ENCODE measurements around the gene SLC38A5.

The SLC38A5 gene

DNA sequence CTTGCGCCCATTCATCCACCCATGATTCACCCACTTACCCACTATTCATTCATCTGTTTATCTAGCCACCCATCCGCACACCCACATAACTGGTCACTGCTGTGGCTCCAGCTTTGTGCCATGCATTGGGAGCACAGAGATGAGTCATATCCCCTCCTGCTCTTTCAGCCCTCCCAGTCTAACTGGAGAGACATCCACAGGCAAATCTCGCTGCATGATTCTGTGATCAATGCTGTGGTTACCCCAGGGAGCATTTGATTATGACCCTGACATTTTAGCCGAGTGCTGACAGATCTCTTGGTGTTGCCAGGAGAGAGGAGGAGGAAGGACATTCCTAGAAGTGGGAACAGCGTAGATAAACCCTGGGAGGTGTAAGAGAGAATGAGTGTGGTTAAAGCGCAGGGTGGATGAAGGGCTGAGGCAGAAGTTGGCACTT is 28.3 kb upstream of the SLC38A5 start:
- DNase-seq (ENCODE audit: low read depth, low spot score), result no peak
- Histone ChIP-seq H3K9me3 (ENCODE audit: low read depth, low read length) (no peaks in the 10 kb centered on the region), H3K9ac (ENCODE audit: insufficient read length) (no peak overlapping the region), H3K36me3 (ENCODE audit: insufficient read depth, low read length) (no peaks in the 10 kb centered on the region), H3K27ac (no peak overlapping the region), H3K4me3 (no peak overlapping the region)
- TF ChIP-seq EZH2 (IDR thresholded peaks at IDR 0.05), result no peak

DNA sequence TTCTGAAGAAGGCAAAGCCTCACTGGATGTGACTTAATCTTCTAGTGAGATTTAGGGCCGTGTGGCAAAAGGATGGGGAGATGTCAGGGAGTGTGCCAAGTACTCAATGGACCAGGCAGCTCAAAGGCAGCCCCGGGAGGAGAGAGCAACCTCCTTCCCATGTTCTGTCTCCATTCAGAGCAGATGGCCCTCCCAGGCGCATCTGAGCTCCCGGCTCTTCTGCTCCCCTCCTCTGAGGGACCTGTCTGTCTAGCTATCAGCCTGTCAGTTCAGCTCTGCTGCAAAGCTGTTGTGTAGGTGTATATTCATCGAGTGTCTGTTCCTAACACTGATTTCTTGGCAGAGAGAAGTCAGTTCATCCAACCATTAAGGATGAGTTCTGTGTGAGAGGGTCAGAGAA is 27.8 kb upstream of the SLC38A5 start:
- H3K27ac ChIP-seq, result no peak overlapping the region
- no peak for DNase-seq (ENCODE audit: low read depth, low spot score)

DNA sequence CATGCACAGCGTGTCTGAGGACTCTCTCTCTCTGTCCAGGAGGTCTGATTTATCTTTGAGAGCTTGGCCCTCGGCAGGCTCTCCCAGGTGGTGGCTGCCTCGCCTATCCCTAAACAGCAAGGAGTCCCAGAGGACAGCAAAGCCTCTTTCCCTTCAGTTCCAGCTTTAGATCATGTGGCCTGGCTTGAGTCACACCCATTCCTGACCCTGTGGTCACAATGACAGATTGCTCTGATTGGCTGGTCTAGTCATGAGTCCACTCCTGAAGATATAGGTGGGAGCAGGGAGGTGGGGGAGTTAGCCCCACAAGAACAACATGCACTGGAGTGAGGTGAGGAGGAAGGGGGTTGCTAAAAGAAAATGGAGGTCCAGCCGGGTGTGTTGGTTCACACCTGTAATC is 26.6 kb upstream of the SLC38A5 start:
- Histone ChIP-seq H3K27ac (no peak overlapping the region), H3K9ac (ENCODE audit: insufficient read length) (no peak overlapping the region), H3K9me3 (ENCODE audit: low read depth, low read length) (no peaks in the 10 kb centered on the region), H3K4me3 (no peak overlapping the region), H3K36me3 (ENCODE audit: insufficient read depth, low read length) (no peaks in the 10 kb centered on the region)
- no peak for DNase-seq (ENCODE audit: low read depth, low spot score)
- no peak for TF ChIP-seq FOXP2 (optimal IDR thresholded peaks at IDR 0.05; ENCODE audit: control extremely low read depth, extremely low read length, insufficient read depth)
- no peak for TF ChIP-seq EZH2 (IDR thresholded peaks at IDR 0.05)
- TF ChIP-seq POLR2AphosphoS5 (IDR thresholded peaks at IDR 0.05; ENCODE audit: borderline replicate concordance, low read depth, low read length), result no peak

More for the DNA sequence above, 27.8 kb upstream of the SLC38A5 start:
- H3K9me3 ChIP-seq (ENCODE audit: low read depth, low read length), result no peaks in the 10 kb centered on the region
- no peaks in the 10 kb centered on the region for H3K36me3 ChIP-seq (ENCODE audit: insufficient read depth, low read length)
- H3K4me3 ChIP-seq, result no peak overlapping the region
- no peak overlapping the region for H3K9ac ChIP-seq (ENCODE audit: insufficient read length)
- TF ChIP-seq FOXP2 (optimal IDR thresholded peaks at IDR 0.05; ENCODE audit: control extremely low read depth, extremely low read length, insufficient read depth), result no peak

DNA sequence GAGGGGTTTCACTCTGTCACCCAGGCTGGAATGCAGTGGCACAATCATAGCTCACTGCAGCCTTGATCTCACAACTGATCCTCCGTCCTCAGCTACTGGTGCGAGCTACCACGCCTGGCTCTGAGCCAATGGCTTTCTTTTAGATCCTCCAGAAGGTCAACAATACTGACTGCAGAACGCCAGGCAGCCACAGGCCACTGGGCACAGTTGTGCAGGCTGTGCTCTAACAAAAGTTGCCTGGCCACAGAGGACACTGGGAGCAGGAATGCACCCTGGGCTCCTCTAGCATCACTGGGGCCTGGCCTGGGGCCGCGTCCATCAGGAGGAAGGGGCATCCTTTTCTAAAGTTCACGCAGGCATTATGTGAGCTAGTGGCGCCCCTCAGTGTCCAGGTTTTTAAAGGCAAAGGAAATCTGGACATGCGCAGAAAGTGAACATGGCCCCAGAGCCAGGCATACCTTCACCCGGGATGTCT is 23.9 kb upstream of the SLC38A5 start:
- TF ChIP-seq POLR2AphosphoS5 (IDR thresholded peaks at IDR 0.05; ENCODE audit: borderline replicate concordance, low read depth, low read length) (no peak), FOXP2 (optimal IDR thresholded peaks at IDR 0.05; ENCODE audit: control extremely low read depth, extremely low read length, insufficient read depth) (no peak), EZH2 (IDR thresholded peaks at IDR 0.05) (no peak)
- DNase-seq (ENCODE audit: low read depth, low spot score), result no peak

DNA sequence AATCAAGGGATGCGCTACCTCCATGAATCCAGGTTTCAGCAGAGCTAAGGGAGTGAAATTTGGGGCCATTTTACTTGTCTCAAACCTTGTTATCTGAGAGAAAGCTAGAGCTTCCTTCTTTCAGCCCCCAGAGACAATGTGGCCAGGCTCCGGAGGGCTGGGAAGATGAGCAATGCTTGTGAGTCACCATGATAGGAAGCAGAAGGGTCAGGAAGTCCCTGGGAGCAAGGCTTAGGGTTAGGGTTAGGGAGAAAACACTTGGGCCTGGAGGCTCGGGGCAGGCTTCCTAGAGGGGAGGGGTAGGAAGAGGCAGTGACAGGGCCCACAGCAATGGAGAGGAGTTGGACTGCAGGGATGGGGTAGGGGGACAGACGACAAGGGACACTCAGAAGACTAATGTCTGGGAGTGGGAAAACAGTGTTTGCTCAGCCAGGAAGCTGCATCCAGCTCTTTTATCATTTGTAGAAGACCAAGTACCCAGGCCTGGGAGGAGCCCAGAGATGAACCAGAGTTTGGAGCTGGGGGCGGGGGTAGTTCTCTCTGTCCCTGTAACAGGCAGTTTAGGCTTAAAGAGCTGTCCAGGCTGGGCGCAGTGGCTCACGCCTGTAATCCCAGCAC is 22.3 kb upstream of the SLC38A5 start:
- Histone ChIP-seq H3K9me3 (ENCODE audit: low read depth, low read length) (no peaks in the 10 kb centered on the region), H3K27ac (no peak overlapping the region)

More for the DNA sequence above, 23.9 kb upstream of the SLC38A5 start:
- Histone ChIP-seq H3K9ac (ENCODE audit: insufficient read length) (no peak overlapping the region), H3K4me3 (no peak overlapping the region), H3K9me3 (ENCODE audit: low read depth, low read length) (no peaks in the 10 kb centered on the region), H3K36me3 (ENCODE audit: insufficient read depth, low read length) (no peaks in the 10 kb centered on the region), H3K27ac (no peak overlapping the region)

DNA sequence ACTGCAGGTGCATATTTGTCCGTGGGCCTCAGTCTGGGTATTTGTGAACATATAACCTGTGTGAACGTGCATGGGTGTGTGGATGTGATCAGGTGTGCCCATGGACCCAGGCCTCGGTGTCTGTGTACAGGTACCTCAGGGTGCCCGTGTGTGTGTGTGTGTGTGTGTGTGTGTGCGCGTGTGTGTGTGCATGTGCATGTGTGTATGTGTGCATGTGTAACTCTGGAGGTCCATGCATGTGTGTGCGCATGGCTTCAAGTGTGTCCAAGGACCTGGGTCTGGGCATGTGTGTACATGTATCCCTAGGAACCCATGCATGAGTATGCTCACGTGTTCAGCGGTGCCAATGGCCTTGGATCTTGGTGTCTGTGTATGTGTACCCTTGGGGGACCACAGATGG is 21.7 kb upstream of the SLC38A5 start:
- H3K4me3 ChIP-seq, result no peak overlapping the region
- H3K27ac ChIP-seq, result no peak overlapping the region
- H3K9me3 ChIP-seq (ENCODE audit: low read depth, low read length), result no peaks in the 10 kb centered on the region
- DNase-seq (ENCODE audit: low read depth, low spot score), result no peak
- H3K36me3 ChIP-seq (ENCODE audit: insufficient read depth, low read length), result no peaks in the 10 kb centered on the region; the same call in 1 of the 2 replicates
- H3K9ac ChIP-seq (ENCODE audit: insufficient read length), result no peak overlapping the region
- TF ChIP-seq POLR2AphosphoS5 (IDR thresholded peaks at IDR 0.05; ENCODE audit: borderline replicate concordance, low read depth, low read length) (no peak), FOXP2 (optimal IDR thresholded peaks at IDR 0.05; ENCODE audit: control extremely low read depth, extremely low read length, insufficient read depth) (no peak), EZH2 (IDR thresholded peaks at IDR 0.05) (no peak)

More for the DNA sequence above, 22.3 kb upstream of the SLC38A5 start:
- H3K36me3 ChIP-seq (ENCODE audit: insufficient read depth, low read length), result no peaks in the 10 kb centered on the region; the same call in 1 of the 2 replicates
- TF ChIP-seq FOXP2 (optimal IDR thresholded peaks at IDR 0.05; ENCODE audit: control extremely low read depth, extremely low read length, insufficient read depth), result no peak
- TF ChIP-seq EZH2 (IDR thresholded peaks at IDR 0.05), result no peak
- no peak for TF ChIP-seq POLR2AphosphoS5 (IDR thresholded peaks at IDR 0.05; ENCODE audit: borderline replicate concordance, low read depth, low read length)
- H3K9ac ChIP-seq (ENCODE audit: insufficient read length), result no peak overlapping the region
- no peak for DNase-seq (ENCODE audit: low read depth, low spot score)
- H3K4me3 ChIP-seq, result no peak overlapping the region

DNA sequence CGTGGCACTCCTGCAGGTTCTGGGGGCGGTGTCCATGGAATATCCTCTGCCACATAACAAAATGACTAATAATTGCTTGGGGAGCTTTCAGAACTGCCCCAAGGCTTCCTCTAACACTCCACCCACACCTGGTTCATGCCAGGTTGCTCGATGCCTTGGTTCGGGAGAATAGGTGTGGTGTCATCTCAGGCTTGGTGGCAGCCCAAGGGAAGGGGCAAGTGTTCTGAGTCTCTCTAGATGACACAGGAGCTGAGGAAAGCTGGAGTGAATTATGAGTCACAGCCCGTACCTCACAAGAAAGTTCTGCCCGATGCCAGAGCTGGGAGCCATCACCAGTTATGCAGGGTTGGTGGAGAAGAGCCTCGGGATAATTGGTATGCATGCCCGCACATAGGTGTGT is 20.6 kb upstream of the SLC38A5 start:
- no peaks in the 10 kb centered on the region for H3K9me3 ChIP-seq (ENCODE audit: low read depth, low read length)

DNA sequence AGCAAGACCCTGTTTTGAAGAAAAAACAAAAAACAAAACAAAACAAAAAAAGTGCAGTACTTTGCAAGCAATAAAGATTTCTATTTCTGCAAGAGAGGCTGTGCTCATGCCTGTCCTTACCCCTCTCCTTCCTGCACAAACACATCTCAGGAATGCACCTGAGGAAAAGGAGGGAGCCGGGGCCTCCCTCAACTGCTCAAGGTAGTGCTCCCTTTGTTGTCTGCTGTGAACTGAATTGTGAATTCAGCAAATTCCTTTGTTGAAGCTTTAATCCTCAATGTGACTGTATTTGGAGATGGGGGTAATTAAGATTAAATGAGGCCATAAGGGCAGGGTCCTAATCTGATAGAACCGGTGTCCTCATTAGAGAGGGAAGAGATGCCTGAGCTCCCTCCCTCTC is 19.8 kb upstream of the SLC38A5 start:
- no peak for DNase-seq (ENCODE audit: low read depth, low spot score)
- H3K36me3 ChIP-seq (ENCODE audit: insufficient read depth, low read length), result no peaks in the 10 kb centered on the region; the same call in 1 of the 2 replicates
- H3K27ac ChIP-seq, result no peak overlapping the region
- H3K4me3 ChIP-seq, result no peak overlapping the region
- no peak overlapping the region for H3K9ac ChIP-seq (ENCODE audit: insufficient read length)
- TF ChIP-seq FOXP2 (optimal IDR thresholded peaks at IDR 0.05; ENCODE audit: control extremely low read depth, extremely low read length, insufficient read depth) (no peak), POLR2AphosphoS5 (IDR thresholded peaks at IDR 0.05; ENCODE audit: borderline replicate concordance, low read depth, low read length) (no peak), EZH2 (IDR thresholded peaks at IDR 0.05) (no peak)
- H3K9me3 ChIP-seq (ENCODE audit: low read depth, low read length), result no peaks in the 10 kb centered on the region

More for the DNA sequence above, 20.6 kb upstream of the SLC38A5 start:
- TF ChIP-seq POLR2AphosphoS5 (IDR thresholded peaks at IDR 0.05; ENCODE audit: borderline replicate concordance, low read depth, low read length) (no peak), EZH2 (IDR thresholded peaks at IDR 0.05) (no peak)
- DNase-seq (ENCODE audit: low read depth, low spot score), result no peak
- no peak overlapping the region for H3K4me3 ChIP-seq
- no peak overlapping the region for H3K9ac ChIP-seq (ENCODE audit: insufficient read length)
- no peaks in the 10 kb centered on the region; the same call in 1 of the 2 replicates for H3K36me3 ChIP-seq (ENCODE audit: insufficient read depth, low read length)
- H3K27ac ChIP-seq, result no peak overlapping the region

DNA sequence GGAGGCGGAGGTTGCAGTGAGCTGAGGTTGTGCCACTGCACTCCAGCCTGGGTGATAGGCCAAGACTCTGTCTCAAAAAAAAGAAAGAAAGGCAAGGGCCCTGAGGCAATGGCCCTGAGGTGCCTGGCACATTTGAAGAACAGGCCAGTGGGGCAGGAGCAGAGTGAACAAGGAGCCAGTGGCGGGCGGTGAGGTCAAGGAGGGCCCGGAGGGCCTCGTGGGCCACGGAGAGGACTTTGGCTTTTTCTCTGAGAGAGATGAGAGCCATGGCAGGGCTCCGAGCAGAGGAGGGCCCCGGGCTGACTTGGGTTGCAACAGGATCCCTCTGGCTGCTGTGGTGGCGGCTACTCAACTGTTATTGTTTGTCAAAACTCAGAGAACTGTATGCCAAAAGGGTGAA is 19.2 kb upstream of the SLC38A5 start:
- Histone ChIP-seq H3K4me3 (no peak overlapping the region), H3K9ac (ENCODE audit: insufficient read length) (no peak overlapping the region), H3K27ac (no peak overlapping the region), H3K36me3 (ENCODE audit: insufficient read depth, low read length) (peaks cover 3% of the 10 kb centered on the region; the same call in 1 of the 2 replicates), H3K9me3 (ENCODE audit: low read depth, low read length) (no peaks in the 10 kb centered on the region)
- DNase-seq (ENCODE audit: low read depth, low spot score), result no peak
- TF ChIP-seq FOXP2 (optimal IDR thresholded peaks at IDR 0.05; ENCODE audit: control extremely low read depth, extremely low read length, insufficient read depth) (no peak), EZH2 (IDR thresholded peaks at IDR 0.05) (no peak), POLR2AphosphoS5 (IDR thresholded peaks at IDR 0.05; ENCODE audit: borderline replicate concordance, low read depth, low read length) (no peak)

All from SK-N-MC (cell line).